HepG2 (cell line): Measurements from ENCODE around the gene RAB15. TPM values are rescaled to one million over a fixed set of nuclear protein-coding genes. Genes with fewer than 3 reads are reported as not detected.

Experiments
- AKAP8 ChIP-seq: sonication (generic); formaldehyde crosslinking; IDR thresholded peaks from 2 replicates; pipeline ENCODE4 v1.5.1; 2020; ENCODE audit warnings: mild to moderate bottlenecking, missing genetic modification reagents
- ARNT2 ChIP-seq: sonication (generic); formaldehyde crosslinking; IDR thresholded peaks from 2 replicates; pipeline ENCODE4 v1.8.0; 2022; ENCODE audit warnings: mild to moderate bottlenecking, low read depth, missing genetic modification reagents, moderate library complexity
- CCAR2 ChIP-seq: fragments of 200-400 bp; formaldehyde crosslinking; optimal IDR thresholded peaks from 2 replicates; pipeline ENCODE3; 2018; ENCODE audit warnings: low read depth, mild to moderate bottlenecking, low read length, moderate library complexity
- CSRNP1 ChIP-seq: sonication (generic); formaldehyde crosslinking; IDR thresholded peaks from 2 replicates; pipeline ENCODE4 v1.8.1; 2023; ENCODE audit warnings: mild to moderate bottlenecking, missing genetic modification reagents
- KDM1A ChIP-seq: IDR thresholded peaks from 2 replicates; pipeline ENCODE4 v1.6.1; 2016; ENCODE audit warnings: missing compliant biosample characterization
- MIER3 ChIP-seq: IDR thresholded peaks from 2 replicates; pipeline ENCODE4 v1.6.1; 2016; ENCODE audit warnings: missing compliant biosample characterization, borderline replicate concordance
- PBX3 ChIP-seq: sonication (generic); formaldehyde crosslinking; IDR thresholded peaks from 2 replicates; pipeline ENCODE4 v1.8.1; 2023; ENCODE audit warnings: missing genetic modification reagents, inconsistent platforms, borderline replicate concordance
- POGK ChIP-seq: sonication (generic); formaldehyde crosslinking; conservative IDR thresholded peaks from 2 replicates; pipeline ENCODE4 v1.8.0; 2022; ENCODE audit warnings: mild to moderate bottlenecking, moderate library complexity, missing genetic modification reagents
- SRF ChIP-seq: IDR thresholded peaks from 2 replicates; pipeline ENCODE4 v1.6.1; 2011; ENCODE audit warnings: mild to moderate bottlenecking, low read depth, low read length, moderate library complexity
- TEF ChIP-seq: sonication (generic); formaldehyde crosslinking; IDR thresholded peaks from 2 replicates; pipeline ENCODE4 v1.5.0; 2020; ENCODE audit warnings: missing genetic modification reagents
- ZNF605 ChIP-seq: sonication (generic); formaldehyde crosslinking; IDR thresholded peaks from 2 replicates; pipeline ENCODE4 v1.8.0; 2022; ENCODE audit warnings: mild to moderate bottlenecking, missing genetic modification reagents
- polyA plus RNA-seq, 8 experiments: library from polyadenylated mRNA; depleted of rRNA in 3 of 8; stranded (reverse) in 7 of 8; unstranded in 1 of 8; fragments of >200 nt; fragmentation: Illumina TruSeq in 4 of 8; extraction: Trizol in 4 of 8; gene quantifications; 2 replicates each; pipeline versions ENCODE4 v1.2.1 to v1.2.3, GENCODE V29; 2011 to 2016; ENCODE audit warnings: low read depth in 4 of 8, missing spikeins in 1 of 8, mixed read lengths in 1 of 8; ENCODE audit not compliant: insufficient read depth in 1 of 8
- total RNA-seq, 5 experiments: library from RNA; depleted of rRNA; stranded (reverse); fragments of >200 nt; fragmentation: Illumina TruSeq; extraction: Trizol; gene quantifications; 2 replicates each; pipeline ENCODE4 v1.2.3, GENCODE V29; 2016; ENCODE audit warnings: low read depth in 1 of 5

RAB15 gene
- total and polyA plus RNA-seq, 2 of the 13 experiments (the other 11 are each of a cell fraction or from before 2014, with no cell fraction given), result 7.4 to 18.5 TPM

- TF ChIP-seq CSRNP1 (no peak), ZNF605 (CRISPR knock-in tag) (no peak), ARNT2 (CRISPR knock-in tag) (no peak), AKAP8 (no peak), SRF (no peak), PBX3 (CRISPR knock-in tag) (no peak), TEF (CRISPR knock-in tag) (no peak), POGK (no peak), MIER3 (no peak), KDM1A (CRISPR knock-in tag) (no peak), CCAR2 (peak; percentile 50)
Observed at GRCh38 chr14:64938972-64939816, 32.9 kb downstream of the RAB15 start (continued).
